KMS-11 (cell line): ENCODE measurements around the gene LRRC47.

Experiments used
- H2AFZ ChIP-seq: fragments of 200-600 bp; sonication (generic); 2 replicates; pipeline ENCODE4 v1.6.1; 2016; ENCODE audit warnings: antibody characterized with exemption, mixed run types, low read depth
- H3K27ac ChIP-seq: fragments of 200-600 bp; sonication (generic); 2 replicates; pipeline ENCODE4 v1.6.1; 2016; ENCODE audit warnings: mild to moderate bottlenecking, mixed run types
- H3K27me3 ChIP-seq: fragments of 200-600 bp; sonication (generic); 2 replicates; pipeline ENCODE4 v1.6.1; 2017; ENCODE audit warnings: mild to moderate bottlenecking, low read depth, mixed run types, moderate library complexity; ENCODE audit not compliant: insufficient read depth
- H3K36me3 ChIP-seq: fragments of 200-600 bp; sonication (generic); 2 replicates; pipeline ENCODE4 v1.6.1; 2017; ENCODE audit warnings: mild to moderate bottlenecking, mixed run types; ENCODE audit not compliant: insufficient read depth
- H3K4me1 ChIP-seq: fragments of 200-600 bp; sonication (generic); 2 replicates; pipeline ENCODE4 v1.6.1; 2016; ENCODE audit warnings: mild to moderate bottlenecking, low read depth, mixed run types; ENCODE audit not compliant: poor library complexity, severe bottlenecking
- H3K4me2 ChIP-seq: fragments of 200-600 bp; sonication (generic); 2 replicates; pipeline ENCODE4 v1.7.0; 2016; ENCODE audit warnings: mild to moderate bottlenecking, mixed run types
- H3K4me3 ChIP-seq: fragments of 200-600 bp; sonication (generic); IDR thresholded peaks from 2 replicates; pipeline ENCODE4 v1.6.1; 2017; ENCODE audit warnings: low read depth, low read length, mixed read lengths; ENCODE audit not compliant: insufficient read depth
- H3K79me2 ChIP-seq: fragments of 200-600 bp; sonication (generic); 2 replicates; pipeline ENCODE4 v1.6.1; 2016; ENCODE audit warnings: low read depth, mixed run types; ENCODE audit not compliant: insufficient read depth
- H3K9ac ChIP-seq: fragments of 200-600 bp; sonication (generic); 2 replicates; pipeline ENCODE4 v1.6.1; 2016; ENCODE audit warnings: mild to moderate bottlenecking, mixed run types
- H4K20me1 ChIP-seq: fragments of 200-600 bp; sonication (generic); 2 replicates; pipeline ENCODE4 v1.6.1; 2016; ENCODE audit warnings: mild to moderate bottlenecking, mixed run types; ENCODE audit not compliant: insufficient read depth
- TF ChIP-seq, protein P1 (sequence below): fragments of 200-600 bp; sonication (generic); conservative IDR thresholded peaks from 2 replicates; pipeline ENCODE4 v1.6.1; 2017; ENCODE audit warnings: low read depth, mild to moderate bottlenecking, antibody characterized with exemption, low read length, moderate library complexity, mixed read lengths

Gene LRRC47

DNA sequence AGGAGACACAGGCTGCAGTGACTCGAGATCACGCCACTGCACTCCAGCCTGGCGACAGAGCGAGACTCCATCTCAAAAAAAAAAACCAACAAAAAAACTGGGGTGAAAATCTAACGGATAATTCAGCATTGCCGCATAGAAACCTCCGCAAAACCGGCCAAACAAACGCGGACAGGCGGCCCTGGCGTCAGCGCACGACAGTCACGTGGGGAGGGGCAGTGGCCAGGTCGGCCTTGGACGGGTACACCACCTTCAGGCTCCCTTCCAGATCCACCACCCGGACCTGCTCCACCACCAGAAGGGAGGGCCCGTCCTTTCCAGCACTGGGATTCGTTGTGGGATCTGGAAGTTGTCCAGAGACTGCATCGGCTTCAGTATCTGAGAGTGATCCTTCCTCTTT lies 15.4 kb downstream of the LRRC47 start:
- H3K36me3 ChIP-seq = peaks cover 8% of the 10 kb centered on the region; the same call in 1 of the 2 replicates
- TF ChIP-seq, protein P1, sequence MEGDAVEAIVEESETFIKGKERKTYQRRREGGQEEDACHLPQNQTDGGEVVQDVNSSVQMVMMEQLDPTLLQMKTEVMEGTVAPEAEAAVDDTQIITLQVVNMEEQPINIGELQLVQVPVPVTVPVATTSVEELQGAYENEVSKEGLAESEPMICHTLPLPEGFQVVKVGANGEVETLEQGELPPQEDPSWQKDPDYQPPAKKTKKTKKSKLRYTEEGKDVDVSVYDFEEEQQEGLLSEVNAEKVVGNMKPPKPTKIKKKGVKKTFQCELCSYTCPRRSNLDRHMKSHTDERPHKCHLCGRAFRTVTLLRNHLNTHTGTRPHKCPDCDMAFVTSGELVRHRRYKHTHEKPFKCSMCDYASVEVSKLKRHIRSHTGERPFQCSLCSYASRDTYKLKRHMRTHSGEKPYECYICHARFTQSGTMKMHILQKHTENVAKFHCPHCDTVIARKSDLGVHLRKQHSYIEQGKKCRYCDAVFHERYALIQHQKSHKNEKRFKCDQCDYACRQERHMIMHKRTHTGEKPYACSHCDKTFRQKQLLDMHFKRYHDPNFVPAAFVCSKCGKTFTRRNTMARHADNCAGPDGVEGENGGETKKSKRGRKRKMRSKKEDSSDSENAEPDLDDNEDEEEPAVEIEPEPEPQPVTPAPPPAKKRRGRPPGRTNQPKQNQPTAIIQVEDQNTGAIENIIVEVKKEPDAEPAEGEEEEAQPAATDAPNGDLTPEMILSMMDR = no peak
- no peaks in the 10 kb centered on the region for H3K27me3 ChIP-seq
- H3K4me2 ChIP-seq = no peak overlapping the region
- no peak overlapping the region for H3K9ac ChIP-seq
- H3K4me3 ChIP-seq = no peak overlapping the region
- H2AFZ ChIP-seq = no peak overlapping the region
- H4K20me1 ChIP-seq = no peaks in the 10 kb centered on the region
- peaks cover 3% of the 10 kb centered on the region for H3K4me1 ChIP-seq
- no peak overlapping the region for H3K27ac ChIP-seq
- no peaks in the 10 kb centered on the region for H3K79me2 ChIP-seq

DNA sequence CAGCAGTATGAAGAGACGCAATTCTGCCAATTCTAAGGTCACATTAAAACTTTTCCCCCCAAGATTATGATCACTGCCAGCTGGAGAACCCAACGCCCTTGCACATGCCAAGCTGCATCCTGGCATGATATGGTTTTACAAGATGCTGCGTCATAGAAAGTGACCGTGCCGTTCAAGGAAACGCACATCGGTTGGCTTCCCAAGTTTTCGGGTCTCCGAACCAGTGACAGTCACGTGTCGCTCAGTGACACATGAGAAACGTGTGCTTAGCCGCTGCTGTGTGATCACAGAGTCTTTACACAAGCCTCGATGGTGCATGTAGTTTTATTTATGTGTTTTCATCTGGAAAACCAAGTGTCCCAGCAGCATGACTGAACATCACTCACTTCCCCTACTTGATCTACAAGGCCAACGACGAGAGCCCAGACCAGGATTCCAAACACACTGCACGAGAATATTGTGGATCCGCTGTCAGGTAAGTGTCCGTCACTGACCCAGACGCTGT lies 16.3 kb downstream of the LRRC47 start:
- Histone ChIP-seq H3K79me2 (no peaks in the 10 kb centered on the region), H3K4me3 (no peak overlapping the region), H3K9ac (no peak overlapping the region), H3K36me3 (peaks cover 8% of the 10 kb centered on the region; the same call in 1 of the 2 replicates), H3K27me3 (no peaks in the 10 kb centered on the region), H3K27ac (no peak overlapping the region), H3K4me2 (no peak overlapping the region), H2AFZ (no peak overlapping the region), H3K4me1 (peaks cover 9% of the 10 kb centered on the region), H4K20me1 (no peaks in the 10 kb centered on the region)
- TF ChIP-seq, protein P1 = no peak

DNA sequence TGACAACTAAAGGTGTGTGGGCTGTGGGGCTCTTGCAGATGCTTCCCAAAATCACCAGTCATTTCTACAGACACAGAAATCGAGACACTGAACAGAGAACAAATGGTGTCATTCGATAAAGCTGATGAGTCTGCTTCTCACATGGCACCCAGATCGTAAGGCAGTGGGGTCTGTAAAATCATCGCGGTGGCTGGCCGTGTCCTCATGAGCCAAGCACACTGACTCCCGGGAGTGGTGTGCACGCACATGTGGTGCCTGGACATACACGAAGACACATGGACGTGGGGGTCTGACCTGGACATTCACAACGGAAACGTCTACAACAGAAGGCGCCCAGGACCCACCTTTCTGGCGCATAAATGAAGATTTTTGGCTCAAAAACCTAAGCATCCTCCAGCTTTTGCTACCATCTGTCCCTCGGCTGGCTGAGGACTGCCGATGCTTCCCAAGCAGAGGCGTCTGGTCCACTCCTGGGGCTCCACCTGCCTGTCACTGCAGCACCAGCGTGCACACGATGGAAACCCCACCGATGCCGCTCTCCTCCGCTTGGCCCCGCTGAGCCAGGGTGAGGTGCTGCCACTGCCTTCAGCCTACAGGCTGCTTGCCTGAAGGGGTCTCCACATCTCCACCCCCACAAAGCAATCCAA lies 16.9 kb downstream of the LRRC47 start:
- no peaks in the 10 kb centered on the region for H4K20me1 ChIP-seq
- no peaks in the 10 kb centered on the region for H3K79me2 ChIP-seq
- H3K9ac ChIP-seq = no peak overlapping the region
- H3K27ac ChIP-seq = no peak overlapping the region
- TF ChIP-seq, protein P1 = no peak
- no peak overlapping the region for H3K4me2 ChIP-seq
- H2AFZ ChIP-seq = no peak overlapping the region
- no peaks in the 10 kb centered on the region for H3K27me3 ChIP-seq
- H3K36me3 ChIP-seq = peaks cover 8% of the 10 kb centered on the region; the same call in 1 of the 2 replicates
- H3K4me3 ChIP-seq = no peak overlapping the region
- H3K4me1 ChIP-seq = peaks cover 9% of the 10 kb centered on the region

DNA sequence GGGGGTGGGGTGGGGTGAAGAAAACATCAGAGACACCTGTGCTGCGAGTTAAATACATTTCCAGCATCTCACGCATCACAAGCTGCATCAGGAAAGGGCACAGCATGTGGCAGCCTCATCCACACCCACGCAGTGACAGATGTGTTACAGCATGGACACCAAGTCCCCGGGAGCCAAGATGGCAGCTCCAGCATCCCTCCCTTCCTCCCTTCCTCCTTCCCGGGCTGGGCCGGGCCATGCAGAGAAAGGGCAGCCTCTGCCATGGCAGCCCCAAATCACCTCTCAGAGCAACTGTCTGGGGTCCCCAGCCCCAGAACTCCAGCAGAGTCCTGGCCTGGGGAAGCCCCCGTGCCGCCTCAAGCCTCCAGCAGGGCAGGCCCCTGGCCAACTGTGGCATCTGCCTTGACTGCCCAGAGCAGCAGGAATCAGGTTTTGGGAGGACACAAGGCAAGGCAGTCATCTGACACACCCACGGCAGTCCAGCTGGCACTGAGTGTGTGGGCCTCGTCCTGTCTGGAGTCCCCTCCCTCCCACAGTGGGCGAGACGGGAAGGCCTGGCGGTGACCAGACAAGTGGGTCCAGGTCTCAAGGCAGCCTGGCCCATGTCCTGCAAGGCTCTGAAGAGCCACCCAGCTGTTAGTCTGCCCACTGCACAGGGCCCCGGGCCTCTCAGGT lies 17.6 kb downstream of the LRRC47 start:
- peaks cover 8% of the 10 kb centered on the region; the same call in 1 of the 2 replicates for H3K36me3 ChIP-seq
- H3K9ac ChIP-seq = no peak overlapping the region
- H3K79me2 ChIP-seq = no peaks in the 10 kb centered on the region
- H3K4me2 ChIP-seq = no peak overlapping the region
- H3K27ac ChIP-seq = no peak overlapping the region
- no peaks in the 10 kb centered on the region for H3K27me3 ChIP-seq
- TF ChIP-seq, protein P1 = no peak
- H3K4me3 ChIP-seq = no peak overlapping the region
- no peak overlapping the region for H2AFZ ChIP-seq
- H3K4me1 ChIP-seq = peaks cover 9% of the 10 kb centered on the region
- H4K20me1 ChIP-seq = no peaks in the 10 kb centered on the region
